Hematopoietic multipotent progenitor cell treated with erythropoietin and hydrocortisone succinate and interleukin-3 and kit ligand, for 17 days (in vitro differentiated cells): ENCODE data around the gene EHMT1.
"Not testable (repeated sequence)": the region's sequence is repeated elsewhere in the genome, so short reads cannot be mapped to it uniquely, and the experiment has no call there.

Experiments used
- DNase-seq: peaks from one replicate; pipeline ENCODE4 v3.0.0-alpha.2; 2015; ENCODE audit warnings: low spot score

The EHMT1 gene

DNA sequence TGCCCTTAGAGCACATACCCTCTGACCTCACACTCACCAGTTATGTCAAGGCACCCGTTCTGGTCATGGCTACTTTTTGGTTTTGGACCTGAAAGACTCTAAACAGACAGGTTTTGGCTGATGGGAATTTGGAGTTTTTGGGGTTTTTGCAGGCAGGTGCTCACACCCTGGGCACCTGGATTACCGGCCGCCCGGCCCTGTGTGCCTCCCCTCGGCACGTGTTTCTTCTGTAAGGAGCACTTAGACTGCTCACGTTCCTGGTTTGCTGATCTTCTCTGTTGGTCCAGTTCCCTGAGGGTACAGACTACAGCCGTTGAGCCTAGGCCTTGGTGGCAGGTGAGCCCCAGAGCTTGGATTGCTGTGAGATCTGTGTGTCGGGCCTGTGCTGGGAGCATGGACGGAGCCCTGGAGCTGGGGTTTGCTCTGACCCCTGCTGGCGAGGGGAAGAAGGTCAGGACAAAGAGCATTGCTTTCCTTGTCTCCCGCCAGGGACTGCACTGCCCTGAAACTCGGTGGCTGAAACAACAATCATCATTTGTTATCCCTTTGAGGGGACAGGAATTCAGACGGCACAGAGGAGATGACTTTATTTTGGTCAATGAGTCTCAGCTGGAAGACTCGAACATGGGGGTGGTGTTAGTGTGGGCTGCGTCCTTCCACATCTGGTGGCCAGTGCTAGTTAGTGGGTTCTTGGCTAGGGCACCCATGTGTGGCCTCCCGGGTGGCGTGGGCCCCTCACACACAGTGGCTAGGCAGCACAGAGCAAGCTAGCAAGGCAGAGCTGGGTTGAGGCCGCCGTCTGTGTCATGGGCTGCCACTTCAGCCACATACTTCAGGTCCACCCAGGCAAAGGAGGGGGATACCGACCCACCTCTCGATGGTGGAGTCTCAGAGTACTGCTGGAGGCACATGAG, 76.4 kb downstream of the EHMT1 start:
- peak; percentile 27 for DNase-seq

DNA sequence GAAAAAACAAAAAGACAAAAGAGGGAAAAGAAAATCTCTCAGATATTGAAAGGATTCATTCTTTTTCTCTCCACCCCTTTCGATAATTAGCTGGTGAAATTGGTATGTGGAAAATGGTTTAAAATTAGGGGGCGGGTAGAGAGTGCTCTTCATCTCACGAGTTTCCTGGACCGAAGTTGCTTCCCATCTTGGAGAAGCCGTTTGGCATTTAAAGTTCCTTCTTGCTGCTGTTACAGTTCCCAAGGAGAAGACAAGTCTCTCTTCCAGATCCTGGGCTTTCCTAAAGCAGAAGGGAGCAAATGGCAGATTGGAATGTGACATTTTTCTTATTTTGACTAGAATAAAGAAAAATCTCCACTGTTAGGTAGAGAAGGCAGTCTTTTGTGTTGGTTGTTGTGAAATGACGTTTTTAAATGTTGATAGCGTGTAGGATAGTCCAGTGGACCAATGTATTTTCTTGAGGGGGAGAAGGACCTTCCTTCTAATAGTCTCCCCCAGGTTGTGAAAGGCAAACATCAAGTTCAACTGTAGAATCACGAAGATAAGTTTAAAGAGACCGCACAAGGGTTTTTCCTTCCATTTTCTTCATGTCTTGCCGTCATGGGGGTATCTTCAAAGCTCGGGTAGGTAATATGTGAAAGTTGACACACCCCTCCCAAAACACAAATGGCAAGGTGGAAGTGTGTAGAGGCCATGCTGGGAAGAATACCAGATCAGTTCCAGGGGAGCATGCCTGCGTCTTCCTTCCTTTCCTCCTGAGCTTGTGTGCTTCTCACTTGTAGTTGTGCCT, 77.5 kb downstream of the EHMT1 start:
- no peak for DNase-seq

DNA sequence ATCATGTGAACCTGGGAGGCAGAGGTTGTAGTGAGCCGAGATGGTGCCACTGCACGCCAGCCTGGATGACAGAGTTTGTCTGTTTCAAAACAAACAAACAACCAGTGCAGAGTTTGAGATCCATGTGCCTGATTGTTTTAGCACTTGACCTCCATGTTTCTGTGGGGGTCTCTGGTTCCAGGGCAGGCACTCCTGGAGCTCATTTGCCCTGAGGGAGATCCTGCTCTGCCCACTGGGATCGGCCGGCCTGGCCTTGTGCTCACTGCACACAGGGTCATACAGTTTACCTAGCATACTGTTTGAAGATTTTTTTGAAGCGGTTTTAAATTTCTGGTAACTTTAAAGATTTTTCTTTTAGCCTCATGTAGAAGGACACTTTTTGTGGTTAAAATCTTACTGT, 78.4 kb downstream of the EHMT1 start:
- no peak for DNase-seq

DNA sequence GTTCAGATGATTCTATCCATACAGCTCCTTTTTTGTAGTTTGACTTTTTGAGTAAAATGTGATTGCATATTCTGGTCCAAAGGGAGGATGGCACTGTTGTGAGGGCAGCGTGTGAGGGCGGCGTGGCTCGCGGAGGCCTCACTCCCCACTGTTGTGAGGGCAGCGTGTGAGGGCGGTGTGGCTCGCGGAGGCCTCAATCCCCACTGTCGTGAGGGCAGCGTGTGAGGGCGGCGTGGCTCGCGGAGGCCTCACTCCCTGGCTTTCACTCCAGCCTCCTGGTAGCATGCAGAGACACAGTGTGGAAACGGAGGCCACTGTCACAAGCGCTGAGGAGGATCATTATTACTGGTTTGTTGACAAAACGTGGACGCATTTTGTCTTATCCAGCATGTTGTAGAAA, 79.0 kb downstream of the EHMT1 start:
- DNase-seq: no peak

DNA sequence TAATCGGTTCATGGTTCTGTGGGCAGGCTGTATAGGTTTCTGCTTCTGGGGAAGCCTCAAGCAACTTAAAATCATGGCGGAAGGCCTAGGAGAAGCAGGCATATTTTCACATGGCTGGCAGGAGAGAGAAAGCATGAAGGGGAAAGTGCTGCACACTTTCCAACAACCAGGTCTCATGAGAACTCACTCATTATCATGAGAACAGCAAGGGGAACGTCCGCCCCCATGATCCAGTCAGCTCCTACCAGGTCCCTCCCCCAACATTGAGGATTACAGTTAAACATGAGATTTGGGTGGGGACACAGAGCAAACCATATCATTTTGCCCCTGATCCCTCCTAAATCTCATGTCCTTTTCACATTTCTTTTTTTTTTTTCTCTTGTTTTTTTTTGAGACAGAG, 82.1 kb downstream of the EHMT1 start:
- no peak for DNase-seq

DNA sequence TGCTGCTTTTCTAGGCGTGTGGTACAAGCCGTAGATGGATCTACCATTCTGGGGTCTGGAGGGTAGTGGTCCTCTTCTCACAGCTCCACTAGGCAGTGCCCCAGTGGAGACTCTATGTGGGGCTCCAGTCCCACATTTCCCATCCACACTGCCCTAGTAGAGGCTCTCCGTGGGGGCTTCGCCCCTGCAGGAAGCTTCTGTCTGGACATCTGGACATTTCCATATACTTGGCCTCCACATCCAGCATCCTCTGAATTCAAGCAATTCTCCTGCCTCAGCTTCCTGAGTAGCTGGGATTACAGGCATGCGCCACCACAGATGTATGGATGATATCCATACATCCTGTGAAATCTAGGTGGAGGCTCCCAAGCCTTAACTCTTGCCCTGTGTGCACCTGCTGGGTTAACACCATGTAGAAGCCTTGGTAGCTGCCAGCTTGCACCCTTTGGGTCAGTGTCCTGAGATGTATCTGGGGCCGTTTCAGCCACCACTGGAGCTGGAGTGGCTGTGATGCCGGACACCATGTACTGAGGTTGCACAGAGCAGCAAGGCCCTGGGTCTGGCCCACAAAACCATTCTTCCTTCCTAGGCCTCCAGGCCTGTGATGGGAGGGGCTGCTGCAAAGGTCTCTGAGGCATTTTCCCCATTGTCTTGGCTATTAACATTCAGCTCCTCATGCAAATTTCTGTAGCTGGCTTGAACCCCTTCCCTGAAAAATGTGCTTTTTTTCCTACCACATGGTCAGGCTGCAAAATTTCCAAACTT, 84.0 kb downstream of the EHMT1 start:
- no peak for DNase-seq

DNA sequence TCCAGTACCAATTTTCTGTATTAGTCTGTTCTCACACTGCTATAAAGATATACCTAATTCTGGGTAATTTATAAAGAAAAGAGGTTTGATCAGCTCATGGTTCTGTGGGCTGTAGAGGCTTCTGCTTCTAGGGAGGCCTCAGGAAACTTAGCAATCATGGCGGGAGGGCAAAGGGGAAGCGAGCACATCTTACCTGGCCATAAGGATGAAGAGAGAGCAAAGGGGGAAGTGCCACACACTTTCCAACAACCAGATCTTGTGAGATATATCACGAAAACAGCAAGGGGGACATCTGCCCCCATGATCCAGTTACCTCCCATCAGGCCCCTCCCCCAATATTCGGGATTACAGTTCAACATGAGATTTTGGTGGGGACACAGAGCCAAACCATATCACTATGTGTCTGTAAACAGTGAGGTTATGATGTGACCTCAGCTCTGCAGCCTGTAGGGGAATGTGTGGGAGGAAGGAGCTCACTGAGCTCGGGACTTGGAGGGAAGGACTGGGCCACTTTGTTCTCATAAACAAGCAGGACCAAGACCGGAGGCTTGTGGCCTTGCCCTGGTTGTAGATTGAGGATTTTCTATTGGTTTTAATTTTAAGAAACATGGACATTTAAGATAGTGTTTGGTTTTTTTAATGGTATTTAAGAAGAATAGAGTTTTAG, 85.2 kb downstream of the EHMT1 start:
- DNase-seq: no peak

DNA sequence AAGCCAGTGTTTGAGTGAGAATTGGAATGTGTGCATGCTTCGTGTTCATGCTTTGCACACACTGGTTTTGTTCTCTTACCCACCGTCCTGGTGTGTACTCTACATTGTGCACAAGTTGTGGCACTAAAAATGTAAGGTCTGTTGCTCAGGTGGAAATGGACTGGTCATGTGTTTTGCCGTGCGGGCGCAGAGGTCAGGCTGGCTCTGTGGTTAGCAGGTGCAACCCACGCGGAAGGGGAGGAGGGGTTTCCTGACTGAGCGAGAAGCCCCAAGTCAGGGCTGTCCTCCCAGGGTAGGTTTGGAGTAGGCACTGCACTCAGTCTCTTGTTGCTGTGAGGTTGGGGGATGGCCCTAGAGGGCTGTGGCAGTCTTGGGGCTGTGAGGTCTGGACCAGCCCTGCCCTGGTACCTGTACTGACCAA, 86.6 kb downstream of the EHMT1 start:
- no peak for DNase-seq

DNA sequence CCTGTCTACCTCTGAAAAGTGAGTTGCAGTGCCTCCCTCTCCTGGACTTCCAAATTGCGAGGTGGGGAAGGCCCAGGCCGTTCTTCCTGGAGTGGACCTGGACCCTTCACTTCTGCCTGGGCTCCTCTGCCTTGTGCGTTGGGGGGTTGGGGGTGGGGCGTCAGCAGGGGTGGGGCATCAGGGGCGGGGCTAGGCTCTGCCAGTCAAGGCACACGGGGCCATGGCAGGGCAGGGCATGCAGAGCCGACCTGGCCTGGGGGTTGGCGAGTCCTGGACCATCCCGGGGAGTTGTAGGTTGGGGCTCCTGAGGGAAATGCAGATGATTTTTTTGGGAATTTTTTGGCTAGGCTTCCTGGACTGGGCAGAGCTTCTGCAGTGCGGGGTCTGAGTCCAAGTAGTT, 87.1 kb downstream of the EHMT1 start:
- DNase-seq: no peak

DNA sequence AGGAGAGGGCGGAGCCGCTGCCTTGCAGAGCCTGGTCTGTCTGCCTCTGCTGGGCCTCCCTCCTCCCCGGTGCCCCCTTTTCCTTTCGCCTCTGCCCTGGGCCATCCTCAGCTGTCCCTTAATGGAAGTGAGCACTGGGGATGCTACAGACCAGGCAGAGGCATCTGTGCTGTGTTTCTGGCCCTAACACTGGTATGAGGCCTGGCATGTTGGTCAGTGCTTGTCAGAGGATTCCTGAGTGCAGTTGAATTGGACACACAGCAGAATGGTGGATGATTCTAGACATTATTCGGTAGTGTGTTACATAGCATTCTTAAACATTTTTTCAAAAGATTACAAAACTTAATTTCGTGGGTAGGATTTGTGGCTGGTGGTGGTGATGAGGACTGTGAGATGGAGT, 88.6 kb downstream of the EHMT1 start:
- DNase-seq: no peak

DNA sequence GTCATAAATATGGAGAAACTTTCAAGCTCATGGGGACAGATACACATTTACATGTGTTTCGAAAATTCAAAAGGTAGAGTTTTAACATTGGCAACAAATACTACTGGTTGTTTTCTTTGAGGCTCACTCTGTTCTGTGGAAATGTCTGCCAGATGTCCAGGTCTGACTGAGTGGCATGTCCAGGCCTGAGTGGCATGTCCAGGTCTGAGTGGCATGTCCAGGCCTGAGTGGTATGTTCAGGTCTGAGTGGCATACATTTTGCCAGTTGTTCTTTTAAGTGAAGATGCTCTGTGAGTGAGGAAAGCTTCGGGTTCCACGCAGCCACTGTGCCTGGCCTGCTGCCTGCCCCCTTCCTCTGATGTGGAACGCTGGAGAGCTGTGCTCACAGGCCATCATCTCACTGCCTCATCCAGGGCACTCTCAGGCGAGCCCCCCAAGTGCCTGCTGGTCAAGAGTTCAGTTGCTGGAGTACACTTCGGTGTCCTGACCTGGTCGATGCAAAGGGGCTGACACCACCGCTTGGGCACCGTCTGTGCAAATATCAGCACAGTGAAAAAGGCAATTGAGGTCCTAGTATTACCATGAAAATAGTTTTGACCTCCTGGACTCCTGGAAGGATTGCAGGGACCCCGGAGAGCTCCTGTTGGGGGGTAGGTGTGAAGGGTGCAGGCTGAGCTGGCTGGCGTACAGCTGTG, 89.9 kb downstream of the EHMT1 start:
- DNase-seq: no peak

DNA sequence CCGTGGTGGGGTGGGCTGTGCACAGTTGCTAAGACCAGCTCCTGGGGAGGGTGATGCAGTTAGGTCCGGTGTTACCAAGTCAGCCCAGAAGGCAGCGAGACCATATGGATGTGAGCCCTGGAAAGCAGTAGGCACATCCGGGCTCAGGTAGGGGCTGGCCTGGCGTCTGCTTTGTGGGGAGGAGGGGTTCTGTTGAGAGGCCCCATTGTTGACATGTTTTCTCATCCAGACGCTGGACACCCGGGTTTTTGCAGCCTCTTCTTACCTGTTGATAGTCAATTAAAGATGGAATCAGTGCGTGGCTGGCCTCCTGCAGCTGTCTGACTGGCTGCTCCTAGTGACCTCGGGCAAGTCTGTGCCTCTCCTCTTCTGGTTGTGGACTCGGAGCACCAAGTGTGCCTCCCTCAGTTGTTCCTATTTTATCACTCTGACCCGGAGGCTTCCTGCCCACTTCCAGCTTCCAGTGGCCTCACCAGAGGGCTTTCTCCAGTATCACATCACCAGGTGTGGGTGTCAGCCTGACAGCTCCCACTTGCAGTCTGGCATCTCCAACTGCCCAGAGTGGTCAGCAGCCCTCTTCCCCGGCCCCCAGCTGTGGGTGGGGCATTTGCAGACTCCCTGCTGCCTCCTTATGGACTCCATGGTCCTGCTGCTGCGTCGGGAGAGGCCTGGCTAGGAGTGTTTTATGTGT, 90.8 kb downstream of the EHMT1 start:
- no peak for DNase-seq

DNA sequence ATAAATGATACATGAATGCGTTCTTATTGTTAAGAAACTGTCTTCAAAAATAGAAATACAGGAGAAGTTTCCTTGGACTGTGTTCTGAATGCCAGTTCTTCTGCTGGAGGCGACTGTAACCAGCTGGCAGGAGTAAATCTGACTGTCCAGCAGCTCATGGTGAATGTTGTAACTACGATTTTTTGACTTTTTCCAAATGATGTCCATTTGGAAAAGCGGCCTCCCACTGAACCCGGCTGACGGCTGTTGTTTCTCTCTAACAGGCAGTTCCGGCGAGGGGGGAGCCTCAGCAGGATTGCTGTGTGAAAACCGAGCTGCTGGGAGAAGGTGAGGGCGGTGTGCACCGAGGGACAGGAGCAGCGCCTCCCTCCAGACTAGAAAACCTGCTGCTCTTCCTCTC, 91.9 kb downstream of the EHMT1 start:
- no peak for DNase-seq

DNA sequence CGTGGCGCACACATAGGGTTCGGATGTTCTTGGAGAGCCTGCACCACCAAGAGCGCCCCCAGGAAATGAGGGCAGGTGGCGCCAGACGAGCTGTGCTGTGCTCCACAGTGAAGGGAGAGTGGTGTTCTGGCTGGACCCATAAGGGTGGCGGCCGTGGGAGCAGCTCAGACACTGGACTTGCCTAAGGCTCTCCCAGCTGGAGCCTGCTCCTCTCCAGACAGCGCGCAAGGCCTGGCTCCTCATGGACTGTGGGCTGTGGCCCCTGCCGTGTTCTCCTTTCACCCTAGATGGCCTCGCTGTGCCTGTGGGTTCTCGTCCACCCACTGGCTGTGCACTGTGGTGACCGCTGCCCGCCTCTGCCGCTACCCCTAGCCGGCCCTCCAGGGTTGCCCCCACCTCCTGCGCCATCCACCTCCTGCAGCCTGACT, 92.9 kb downstream of the EHMT1 start:
- no peak for DNase-seq

DNA sequence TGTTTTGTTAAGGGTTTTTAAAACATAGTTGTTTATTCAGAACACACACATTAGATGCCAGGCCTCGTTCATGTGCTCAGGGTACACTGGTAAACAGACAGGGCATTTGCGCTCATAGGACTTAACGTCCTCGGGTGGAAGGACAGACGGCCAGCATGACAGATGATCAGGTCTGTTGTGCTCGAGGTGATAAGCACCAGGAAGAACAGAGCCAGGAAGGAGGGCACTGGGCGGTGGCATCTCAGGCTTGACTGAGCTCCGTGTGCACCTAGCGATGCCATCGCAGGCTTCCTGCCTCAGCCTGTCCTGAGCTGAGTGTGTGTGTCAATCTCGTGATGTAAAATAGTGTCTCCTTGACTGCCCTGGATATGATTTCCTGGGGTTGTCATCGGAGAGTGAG, 96.5 kb downstream of the EHMT1 start:
- no peak for DNase-seq

DNA sequence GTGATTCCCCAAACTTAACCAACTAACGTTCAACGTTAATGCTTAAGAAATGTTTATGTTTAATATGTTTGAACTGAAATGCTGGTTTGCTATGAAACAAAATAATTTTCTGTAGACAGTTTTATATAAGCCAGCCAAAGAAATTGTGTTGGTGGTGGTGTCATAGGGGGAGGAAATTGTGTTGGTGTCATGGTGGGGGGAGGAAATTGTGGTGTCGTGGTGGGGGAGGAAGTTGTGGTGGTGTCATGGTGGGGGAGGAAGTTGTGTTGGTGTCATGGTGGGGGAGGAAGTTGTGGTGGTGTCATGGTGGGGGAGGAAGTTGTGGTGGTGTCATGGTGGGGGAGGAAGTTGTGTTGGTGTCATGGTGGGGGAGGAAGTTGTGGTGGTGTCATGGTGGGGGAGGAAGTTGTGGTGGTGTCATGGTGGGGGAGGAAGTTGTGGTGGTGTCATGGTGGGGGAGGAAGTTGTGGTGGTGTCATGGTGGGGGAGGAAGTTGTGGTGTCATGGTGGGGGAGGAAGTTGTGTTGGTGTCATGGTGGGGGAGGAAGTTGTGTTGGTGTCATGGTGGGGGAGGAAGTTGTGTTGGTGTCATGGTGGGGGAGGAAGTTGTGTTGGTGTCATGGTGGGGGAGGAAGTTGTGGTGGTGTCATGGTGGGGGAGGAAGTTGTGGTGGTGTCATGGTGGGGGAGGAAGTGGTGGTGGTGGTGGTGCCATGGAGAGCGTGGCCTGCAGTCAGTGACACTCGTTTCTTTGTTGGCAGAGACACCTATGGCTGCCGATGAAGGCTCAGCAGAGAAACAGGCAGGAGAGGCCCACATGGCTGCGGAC, 97.3 kb downstream of the EHMT1 start:
- DNase-seq: not testable (repeated sequence)

DNA sequence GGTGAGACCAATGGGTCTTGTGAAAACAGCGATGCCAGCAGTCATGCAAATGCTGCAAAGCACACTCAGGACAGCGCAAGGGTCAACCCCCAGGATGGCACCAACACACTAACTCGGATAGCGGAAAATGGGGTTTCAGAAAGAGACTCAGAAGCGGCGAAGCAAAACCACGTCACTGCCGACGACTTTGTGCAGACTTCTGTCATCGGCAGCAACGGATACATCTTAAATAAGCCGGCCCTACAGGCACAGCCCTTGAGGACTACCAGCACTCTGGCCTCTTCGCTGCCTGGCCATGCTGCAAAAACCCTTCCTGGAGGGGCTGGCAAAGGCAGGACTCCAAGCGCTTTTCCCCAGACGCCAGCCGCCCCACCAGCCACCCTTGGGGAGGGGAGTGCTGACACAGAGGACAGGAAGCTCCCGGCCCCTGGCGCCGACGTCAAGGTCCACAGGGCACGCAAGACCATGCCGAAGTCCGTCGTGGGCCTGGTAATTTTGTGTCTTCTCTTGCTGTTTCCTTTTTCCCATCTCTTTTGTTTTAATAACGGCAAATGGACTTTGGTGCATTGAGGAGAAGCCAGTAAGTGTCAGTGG, 98.0 kb downstream of the EHMT1 start:
- DNase-seq: no peak

DNA sequence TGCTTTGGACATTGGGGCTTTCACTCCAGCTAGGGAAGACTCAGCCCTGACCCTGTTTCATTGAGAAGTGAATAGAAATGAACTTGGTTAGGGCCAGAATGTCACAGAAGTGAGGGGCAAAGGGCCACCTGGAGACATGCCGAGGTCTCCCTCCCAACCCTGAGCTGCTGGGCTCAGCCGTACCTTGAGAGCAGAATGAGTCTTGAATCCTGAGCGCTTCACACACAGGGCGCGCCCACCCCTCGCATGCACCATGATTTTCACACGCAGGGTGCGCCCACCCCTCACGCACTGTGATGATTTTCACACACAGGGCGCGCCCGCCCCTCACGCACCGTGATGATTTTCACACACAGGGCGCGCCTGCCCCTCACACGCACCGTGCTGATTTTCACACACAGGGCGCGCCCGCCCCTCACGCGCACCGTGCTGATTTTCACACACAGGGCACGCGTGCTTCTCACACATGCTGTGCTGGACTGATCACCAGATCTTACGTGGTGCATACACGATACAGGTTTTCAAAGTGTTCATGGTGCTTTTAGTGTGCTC, 99.0 kb downstream of the EHMT1 start:
- DNase-seq: no peak

DNA sequence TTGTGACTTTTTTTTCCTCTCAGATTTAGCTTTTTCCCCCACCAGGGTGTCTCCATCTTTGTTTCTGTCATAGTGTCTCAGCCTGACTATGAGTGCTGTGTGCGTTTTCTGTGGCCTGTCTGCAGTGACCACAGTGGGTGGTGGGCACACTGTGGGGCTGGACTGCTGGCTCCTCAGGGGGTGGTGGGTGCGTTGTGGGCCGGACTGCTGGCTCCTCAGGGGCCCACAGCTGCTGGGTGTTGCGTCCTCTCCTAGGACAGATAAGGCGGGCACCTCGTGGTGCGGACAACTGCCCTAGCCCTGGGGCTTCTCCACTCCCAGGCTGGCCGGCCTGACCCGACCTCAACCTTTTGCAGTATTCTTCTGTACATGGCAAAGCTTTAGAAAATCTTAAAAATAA, 100.4 kb downstream of the EHMT1 start:
- DNase-seq: no peak
